Measurements from ENCODE around the gene ZBTB33. TPM values are rescaled to one million over a fixed set of nuclear protein-coding genes. Genes with fewer than 3 reads are reported as not detected.

Gene ZBTB33
- total RNA-seq, 2 experiments from 2014 or later = 11.6 to 12.4 TPM

DNA sequence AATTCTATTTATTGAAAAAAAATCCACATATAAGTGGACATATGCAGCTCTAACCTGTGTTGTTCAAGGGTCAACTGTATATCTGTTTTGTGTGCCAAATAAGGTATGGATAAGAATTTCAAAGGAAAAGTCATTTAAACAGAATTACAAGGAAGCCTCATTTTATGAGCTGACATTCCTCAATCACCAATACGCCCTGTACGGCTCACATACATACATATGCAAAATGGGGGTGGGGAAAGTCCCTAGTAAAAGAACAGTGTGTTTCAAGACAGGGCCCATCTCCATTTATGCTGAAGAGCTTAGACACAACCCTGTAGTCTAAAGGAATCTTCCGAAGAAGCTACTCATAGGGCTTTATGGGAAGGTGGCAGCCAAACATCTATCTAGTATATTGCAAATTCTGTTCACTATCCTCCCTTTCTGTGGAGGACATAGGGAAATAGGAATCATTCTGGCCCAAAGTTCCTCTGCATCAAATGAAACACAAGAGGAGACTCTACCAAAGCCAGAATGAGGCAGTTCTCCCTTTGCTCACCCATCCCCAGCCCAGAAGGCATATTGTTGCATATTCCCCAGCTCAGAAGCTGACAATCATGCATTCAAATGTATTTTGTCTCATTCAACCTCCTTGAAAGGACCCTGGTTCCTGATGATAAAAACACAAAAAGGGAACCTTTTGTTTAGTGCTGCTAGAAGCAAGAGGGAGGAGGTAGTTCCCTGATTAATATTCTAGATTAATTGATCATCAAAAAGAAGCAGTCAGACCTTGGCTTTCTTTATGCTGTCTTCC lies 13.7 kb upstream of the ZBTB33 start:
- no peak for DNase-seq
- Mint-ChIP-seq H3K27me3 (no peaks in the 10 kb centered on the region), H3K9me3 (no peaks in the 10 kb centered on the region)

GRCh38 chrX:120238933-120239332 lies 11.7 kb upstream of the ZBTB33 start:
- no peaks in the 10 kb centered on the region for H3K9me3 Mint-ChIP-seq
- H3K27ac Mint-ChIP-seq = no peak overlapping the region
- ChIA-PET POLR2A (no interaction called here), CTCF (interaction anchor here (1.7 kb wide), 1 partner anchor 25 kb away, joined by 3 read pairs; no protein-coding TSS in a partner anchor)
- no peak overlapping the region for H3K4me3 Mint-ChIP-seq
- H3K27me3 Mint-ChIP-seq = no peaks in the 10 kb centered on the region
- H3K36me3 Mint-ChIP-seq (ENCODE audit: low read depth) = no peaks in the 10 kb centered on the region
- ATAC-seq (no peak), DNase-seq (no peak)
- intact Hi-C loops (cut with micrococcal nuclease) = no loop called here
- peaks cover 11% of the 10 kb centered on the region for H3K4me1 Mint-ChIP-seq (ENCODE audit: low read depth)
- no peak for TF ChIP-seq CTCF (IDR thresholded peaks at IDR 0.05)

More for the DNA sequence above, 13.7 kb upstream of the ZBTB33 start:
- Mint-ChIP-seq H3K36me3 (ENCODE audit: low read depth) (no peaks in the 10 kb centered on the region), H3K27ac (no peak overlapping the region), H3K4me1 (ENCODE audit: low read depth) (peaks cover 2% of the 10 kb centered on the region), H3K4me3 (no peak overlapping the region)
- no peak for TF ChIP-seq CTCF (IDR thresholded peaks at IDR 0.05)
- ChIA-PET CTCF (no interaction called here), POLR2A (no interaction called here)
- ATAC-seq = no peak
- intact Hi-C loops (cut with micrococcal nuclease) = no loop called here

DNA sequence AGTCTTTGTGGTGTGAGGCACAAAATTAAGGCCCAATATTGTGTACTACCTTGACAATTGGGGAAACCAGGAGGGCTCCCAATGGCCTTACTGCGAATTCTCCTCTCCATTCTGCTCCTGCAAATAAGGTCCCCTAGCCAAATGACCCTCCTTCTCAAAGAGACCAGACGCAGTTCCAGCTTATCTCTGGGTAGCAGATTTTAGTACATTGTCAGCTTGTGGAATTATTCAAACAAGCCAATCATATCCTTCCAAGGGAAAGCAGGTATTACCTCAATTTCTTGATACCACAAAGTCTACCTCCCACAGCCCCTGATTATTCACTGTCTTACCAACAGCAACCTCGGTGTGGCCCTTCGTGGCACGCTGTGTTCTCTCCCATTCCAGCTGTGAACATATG lies 7.8 kb upstream of the ZBTB33 start:
- Mint-ChIP-seq H3K4me3 (no peak overlapping the region), H3K27ac (no peak overlapping the region), H3K36me3 (ENCODE audit: low read depth) (no peaks in the 10 kb centered on the region), H3K9me3 (no peaks in the 10 kb centered on the region), H3K4me1 (ENCODE audit: low read depth) (peaks cover 16% of the 10 kb centered on the region), H3K27me3 (no peaks in the 10 kb centered on the region)
- no peak for DNase-seq
- intact Hi-C loops (cut with micrococcal nuclease) = no loop called here
- ChIA-PET CTCF (no interaction called here), POLR2A (no interaction called here)
- TF ChIP-seq CTCF (IDR thresholded peaks at IDR 0.05) = no peak
- no peak for ATAC-seq

DNA sequence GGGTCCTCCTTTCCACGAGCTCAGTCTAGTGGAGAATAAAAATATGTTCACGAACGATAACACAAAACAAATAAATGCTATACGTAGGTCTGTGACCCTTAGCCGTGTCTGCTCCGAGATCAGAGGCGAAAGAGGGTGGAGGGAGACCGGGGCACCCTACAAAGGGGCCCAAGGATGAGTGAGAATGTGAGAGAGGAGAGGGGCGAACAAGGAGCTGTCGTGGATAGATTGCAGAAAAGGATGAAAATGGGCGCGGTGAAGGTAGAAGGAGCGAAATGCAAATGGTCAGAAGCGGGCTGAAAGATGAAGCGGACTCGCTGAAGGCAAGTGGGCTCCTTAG lies 6.2 kb upstream of the ZBTB33 start:
- TF ChIP-seq CTCF (IDR thresholded peaks at IDR 0.05) = no peak
- H3K36me3 Mint-ChIP-seq (ENCODE audit: low read depth) = no peaks in the 10 kb centered on the region
- ATAC-seq = peak; percentile 17
- intact Hi-C loops (cut with micrococcal nuclease) = no loop called here
- peak overlapping the region; percentile 87 for H3K27ac Mint-ChIP-seq
- H3K9me3 Mint-ChIP-seq = no peaks in the 10 kb centered on the region
- peaks cover 20% of the 10 kb centered on the region for H3K4me1 Mint-ChIP-seq (ENCODE audit: low read depth)
- no peaks in the 10 kb centered on the region for H3K27me3 Mint-ChIP-seq
- ChIA-PET POLR2A (no interaction called here), CTCF (interaction anchor here (0.9 kb wide), 1 partner anchor 11 kb away, joined by 3 read pairs; no protein-coding TSS in a partner anchor)
- H3K4me3 Mint-ChIP-seq = peak overlapping the region; percentile 98
- DNase-seq = no peak

DNA sequence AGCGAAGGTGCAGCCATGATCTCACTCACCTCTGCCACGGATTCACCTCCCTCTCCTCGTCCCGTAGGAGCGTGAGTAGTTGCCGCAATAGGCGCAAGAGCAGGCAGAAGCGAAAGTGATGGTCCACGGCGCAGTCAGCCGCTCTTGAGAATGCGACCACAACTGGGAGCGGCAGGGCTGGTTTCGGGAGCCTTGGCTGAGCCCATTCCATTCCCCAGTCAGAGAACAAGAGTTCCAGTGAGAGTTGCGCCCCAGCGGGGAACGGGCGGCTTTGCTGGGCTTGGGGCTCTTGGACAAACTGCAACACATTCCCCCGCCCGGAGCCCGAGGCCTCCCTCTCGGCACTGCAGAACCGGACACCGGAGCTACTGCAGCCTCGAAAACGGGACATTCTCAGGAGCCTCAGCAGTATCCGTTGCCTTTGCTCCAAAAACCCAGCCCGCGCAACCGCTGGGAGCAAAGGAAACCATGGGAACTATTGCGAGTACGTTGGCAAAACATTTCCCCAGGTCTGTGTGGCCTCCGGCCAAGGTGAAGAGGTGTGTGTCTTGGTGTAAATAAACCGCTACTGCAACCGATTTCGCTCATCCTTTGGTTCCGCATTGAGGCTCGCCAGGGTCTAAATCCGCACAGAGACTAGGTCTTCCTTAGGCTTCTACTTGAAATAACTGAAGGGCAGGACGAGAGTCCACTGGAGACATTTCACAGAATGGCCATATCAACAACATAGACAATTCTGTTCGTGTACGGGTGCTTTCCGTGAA lies 5.7 kb upstream of the ZBTB33 start:
- Mint-ChIP-seq H3K9me3 (no peaks in the 10 kb centered on the region), H3K4me1 (ENCODE audit: low read depth) (peaks cover 21% of the 10 kb centered on the region), H3K4me3 (peak overlapping the region; percentile 98), H3K27me3 (no peaks in the 10 kb centered on the region), H3K27ac (peak overlapping the region; percentile 87), H3K36me3 (ENCODE audit: low read depth) (no peaks in the 10 kb centered on the region)
- ChIA-PET CTCF (no interaction called here), POLR2A (no interaction called here)
- DNase-seq = peak; percentile 64
- TF ChIP-seq CTCF (IDR thresholded peaks at IDR 0.05) = no peak
- ATAC-seq = peak; percentile 90
- intact Hi-C loops (cut with micrococcal nuclease) = no loop called here
